ENCODE results near the gene HPCAL4. TPM values are rescaled to one million over a fixed set of nuclear protein-coding genes. Genes with fewer than 3 reads are reported as not detected.
A peak's percentile ranks its signal among the peaks of the same experiment; 100 is the strongest.

The HPCAL4 gene
- total and polyA plus RNA-seq, 9 of the 15 experiments (the other 6 are each of a cell fraction or from before 2014, with no cell fraction given), result 0.01 to 0.04 (median 0.04) TPM; not detected in 4

DNA sequence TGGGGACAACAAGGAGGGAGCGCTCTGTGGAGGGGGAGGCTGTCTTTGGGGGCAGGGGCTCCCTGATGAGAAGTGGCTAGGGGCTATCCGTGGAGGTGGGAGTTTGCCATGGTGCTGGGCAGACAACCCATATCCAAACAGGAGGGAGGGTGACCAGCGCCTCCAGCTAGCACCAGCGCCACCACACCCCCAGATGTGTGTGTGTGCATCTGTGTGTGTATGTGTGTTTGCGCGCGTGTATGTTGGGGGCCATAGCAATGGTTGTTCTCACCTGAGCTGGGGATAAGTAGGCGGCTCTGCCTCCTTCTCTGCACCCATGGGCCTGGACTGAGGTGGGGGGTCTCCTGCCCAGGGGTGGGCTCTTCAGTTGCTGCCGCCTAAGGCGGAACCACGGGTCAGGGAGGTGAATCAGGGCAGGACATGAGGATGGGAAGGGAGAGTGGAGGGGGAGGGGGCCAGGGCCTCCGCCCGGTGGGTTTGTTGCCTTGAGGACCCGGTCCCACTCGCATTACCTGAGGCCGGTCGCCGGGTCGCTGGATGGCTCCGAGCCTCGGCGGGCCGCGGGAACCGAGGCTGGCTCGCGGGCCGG lies 345 bp downstream of the HPCAL4 start (continued):
- TF ChIP-seq, protein P1, sequence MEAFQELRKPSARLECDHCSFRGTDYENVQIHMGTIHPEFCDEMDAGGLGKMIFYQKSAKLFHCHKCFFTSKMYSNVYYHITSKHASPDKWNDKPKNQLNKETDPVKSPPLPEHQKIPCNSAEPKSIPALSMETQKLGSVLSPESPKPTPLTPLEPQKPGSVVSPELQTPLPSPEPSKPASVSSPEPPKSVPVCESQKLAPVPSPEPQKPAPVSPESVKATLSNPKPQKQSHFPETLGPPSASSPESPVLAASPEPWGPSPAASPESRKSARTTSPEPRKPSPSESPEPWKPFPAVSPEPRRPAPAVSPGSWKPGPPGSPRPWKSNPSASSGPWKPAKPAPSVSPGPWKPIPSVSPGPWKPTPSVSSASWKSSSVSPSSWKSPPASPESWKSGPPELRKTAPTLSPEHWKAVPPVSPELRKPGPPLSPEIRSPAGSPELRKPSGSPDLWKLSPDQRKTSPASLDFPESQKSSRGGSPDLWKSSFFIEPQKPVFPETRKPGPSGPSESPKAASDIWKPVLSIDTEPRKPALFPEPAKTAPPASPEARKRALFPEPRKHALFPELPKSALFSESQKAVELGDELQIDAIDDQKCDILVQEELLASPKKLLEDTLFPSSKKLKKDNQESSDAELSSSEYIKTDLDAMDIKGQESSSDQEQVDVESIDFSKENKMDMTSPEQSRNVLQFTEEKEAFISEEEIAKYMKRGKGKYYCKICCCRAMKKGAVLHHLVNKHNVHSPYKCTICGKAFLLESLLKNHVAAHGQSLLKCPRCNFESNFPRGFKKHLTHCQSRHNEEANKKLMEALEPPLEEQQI (IDR thresholded peaks at IDR 0.05), result no peak
- TF ChIP-seq HLTF (IDR thresholded peaks at IDR 0.05), result no peak
- TF ChIP-seq E2F8 (IDR thresholded peaks at IDR 0.05; ENCODE audit: low read depth, partially characterized antibody), result no peak
- no peak for TF ChIP-seq MAFK (IDR thresholded peaks at IDR 0.05; ENCODE audit: low read length)
- TF ChIP-seq CHD2 (IDR thresholded peaks at IDR 0.05; ENCODE audit: low read depth, low read length), result 0 out of 2 replicates have a peak, but pooled peaks have one; percentile 11
- no peak for TF ChIP-seq KDM4B (IDR thresholded peaks at IDR 0.05; ENCODE audit: borderline replicate concordance in 2 of 2, low read depth in 1 of 2)
- TF ChIP-seq ZNF79 (CRISPR knock-in tag; IDR thresholded peaks at IDR 0.05; ENCODE audit: low read depth), result no peak
- peak in 1 of 2 experiments; percentile 16; a peak in 1 of 4 replicates for TF ChIP-seq UBTF (IDR thresholded peaks at IDR 0.05; ENCODE audit: borderline replicate concordance in 1 of 2, low read depth in 2 of 2, low read length in 2 of 2)
- TF ChIP-seq SMAD3 (CRISPR knock-in tag; conservative IDR thresholded peaks at IDR 0.05), result no peak
- 0 out of 2 replicates have a peak, but pooled peaks have one; percentile 48 for TF ChIP-seq MIER1 (IDR thresholded peaks at IDR 0.05; ENCODE audit: low read depth)
- TF ChIP-seq, protein P2, sequence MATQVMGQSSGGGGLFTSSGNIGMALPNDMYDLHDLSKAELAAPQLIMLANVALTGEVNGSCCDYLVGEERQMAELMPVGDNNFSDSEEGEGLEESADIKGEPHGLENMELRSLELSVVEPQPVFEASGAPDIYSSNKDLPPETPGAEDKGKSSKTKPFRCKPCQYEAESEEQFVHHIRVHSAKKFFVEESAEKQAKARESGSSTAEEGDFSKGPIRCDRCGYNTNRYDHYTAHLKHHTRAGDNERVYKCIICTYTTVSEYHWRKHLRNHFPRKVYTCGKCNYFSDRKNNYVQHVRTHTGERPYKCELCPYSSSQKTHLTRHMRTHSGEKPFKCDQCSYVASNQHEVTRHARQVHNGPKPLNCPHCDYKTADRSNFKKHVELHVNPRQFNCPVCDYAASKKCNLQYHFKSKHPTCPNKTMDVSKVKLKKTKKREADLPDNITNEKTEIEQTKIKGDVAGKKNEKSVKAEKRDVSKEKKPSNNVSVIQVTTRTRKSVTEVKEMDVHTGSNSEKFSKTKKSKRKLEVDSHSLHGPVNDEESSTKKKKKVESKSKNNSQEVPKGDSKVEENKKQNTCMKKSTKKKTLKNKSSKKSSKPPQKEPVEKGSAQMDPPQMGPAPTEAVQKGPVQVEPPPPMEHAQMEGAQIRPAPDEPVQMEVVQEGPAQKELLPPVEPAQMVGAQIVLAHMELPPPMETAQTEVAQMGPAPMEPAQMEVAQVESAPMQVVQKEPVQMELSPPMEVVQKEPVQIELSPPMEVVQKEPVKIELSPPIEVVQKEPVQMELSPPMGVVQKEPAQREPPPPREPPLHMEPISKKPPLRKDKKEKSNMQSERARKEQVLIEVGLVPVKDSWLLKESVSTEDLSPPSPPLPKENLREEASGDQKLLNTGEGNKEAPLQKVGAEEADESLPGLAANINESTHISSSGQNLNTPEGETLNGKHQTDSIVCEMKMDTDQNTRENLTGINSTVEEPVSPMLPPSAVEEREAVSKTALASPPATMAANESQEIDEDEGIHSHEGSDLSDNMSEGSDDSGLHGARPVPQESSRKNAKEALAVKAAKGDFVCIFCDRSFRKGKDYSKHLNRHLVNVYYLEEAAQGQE (IDR thresholded peaks at IDR 0.05; ENCODE audit: borderline replicate concordance), result no peak
- TF ChIP-seq, protein P2 (CRISPR knock-in tag; IDR thresholded peaks at IDR 0.05; ENCODE audit: low read depth), result peak; percentile 65; the same call in 1 of the 2 replicates
